Measurements from ENCODE around the gene ALKBH5. TPM values are rescaled to one million over a fixed set of nuclear protein-coding genes. Genes with fewer than 3 reads are reported as not detected.

ALKBH5 gene
- total RNA-seq, 1 experiment from 2014 or later = 105 TPM

- TF ChIP-seq, protein P1, sequence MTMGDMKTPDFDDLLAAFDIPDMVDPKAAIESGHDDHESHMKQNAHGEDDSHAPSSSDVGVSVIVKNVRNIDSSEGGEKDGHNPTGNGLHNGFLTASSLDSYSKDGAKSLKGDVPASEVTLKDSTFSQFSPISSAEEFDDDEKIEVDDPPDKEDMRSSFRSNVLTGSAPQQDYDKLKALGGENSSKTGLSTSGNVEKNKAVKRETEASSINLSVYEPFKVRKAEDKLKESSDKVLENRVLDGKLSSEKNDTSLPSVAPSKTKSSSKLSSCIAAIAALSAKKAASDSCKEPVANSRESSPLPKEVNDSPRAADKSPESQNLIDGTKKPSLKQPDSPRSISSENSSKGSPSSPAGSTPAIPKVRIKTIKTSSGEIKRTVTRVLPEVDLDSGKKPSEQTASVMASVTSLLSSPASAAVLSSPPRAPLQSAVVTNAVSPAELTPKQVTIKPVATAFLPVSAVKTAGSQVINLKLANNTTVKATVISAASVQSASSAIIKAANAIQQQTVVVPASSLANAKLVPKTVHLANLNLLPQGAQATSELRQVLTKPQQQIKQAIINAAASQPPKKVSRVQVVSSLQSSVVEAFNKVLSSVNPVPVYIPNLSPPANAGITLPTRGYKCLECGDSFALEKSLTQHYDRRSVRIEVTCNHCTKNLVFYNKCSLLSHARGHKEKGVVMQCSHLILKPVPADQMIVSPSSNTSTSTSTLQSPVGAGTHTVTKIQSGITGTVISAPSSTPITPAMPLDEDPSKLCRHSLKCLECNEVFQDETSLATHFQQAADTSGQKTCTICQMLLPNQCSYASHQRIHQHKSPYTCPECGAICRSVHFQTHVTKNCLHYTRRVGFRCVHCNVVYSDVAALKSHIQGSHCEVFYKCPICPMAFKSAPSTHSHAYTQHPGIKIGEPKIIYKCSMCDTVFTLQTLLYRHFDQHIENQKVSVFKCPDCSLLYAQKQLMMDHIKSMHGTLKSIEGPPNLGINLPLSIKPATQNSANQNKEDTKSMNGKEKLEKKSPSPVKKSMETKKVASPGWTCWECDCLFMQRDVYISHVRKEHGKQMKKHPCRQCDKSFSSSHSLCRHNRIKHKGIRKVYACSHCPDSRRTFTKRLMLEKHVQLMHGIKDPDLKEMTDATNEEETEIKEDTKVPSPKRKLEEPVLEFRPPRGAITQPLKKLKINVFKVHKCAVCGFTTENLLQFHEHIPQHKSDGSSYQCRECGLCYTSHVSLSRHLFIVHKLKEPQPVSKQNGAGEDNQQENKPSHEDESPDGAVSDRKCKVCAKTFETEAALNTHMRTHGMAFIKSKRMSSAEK (CRISPR knock-in tag; IDR thresholded peaks at IDR 0.05; ENCODE audit: borderline replicate concordance) = no peak
- TF ChIP-seq CBFB (CRISPR knock-in tag; IDR thresholded peaks at IDR 0.05; ENCODE audit: low read depth) (no peak), ZNF396 (CRISPR knock-in tag; IDR thresholded peaks at IDR 0.05; ENCODE audit: borderline replicate concordance) (no peak), CREM (CRISPR knock-in tag; IDR thresholded peaks at IDR 0.05) (no peak), PRRX2 (CRISPR knock-in tag; IDR thresholded peaks at IDR 0.05) (no peak), ZNF263 (CRISPR knock-in tag; IDR thresholded peaks at IDR 0.05; ENCODE audit: low read depth) (peak; percentile 67; the same call in 1 of the 2 replicates), ATF1 (CRISPR knock-in tag; IDR thresholded peaks at IDR 0.05) (no peak; the same call in 1 of the 2 replicates), ZNF281 (CRISPR knock-in tag; IDR thresholded peaks at IDR 0.05) (peak; percentile 27; the same call in 1 of the 2 replicates), E2F4 (CRISPR knock-in tag; IDR thresholded peaks at IDR 0.05; ENCODE audit: borderline replicate concordance, low read depth) (0 out of 2 replicates have a peak, but pooled peaks have one; percentile 27), GABPB1 (CRISPR knock-in tag; IDR thresholded peaks at IDR 0.05) (no peak), MXD4 (CRISPR knock-in tag; IDR thresholded peaks at IDR 0.05; ENCODE audit: borderline replicate concordance) (no peak), TEAD1 (CRISPR knock-in tag; IDR thresholded peaks at IDR 0.05) (no peak), ZNF232 (CRISPR knock-in tag; IDR thresholded peaks at IDR 0.05) (no peak), ZNF317 (CRISPR knock-in tag; IDR thresholded peaks at IDR 0.05; ENCODE audit: borderline replicate concordance, low read depth) (no peak; the same call in 1 of the 2 replicates), OVOL2 (CRISPR knock-in tag; IDR thresholded peaks at IDR 0.05; ENCODE audit: borderline replicate concordance) (no peak), GRHL2 (CRISPR knock-in tag; IDR thresholded peaks at IDR 0.05; ENCODE audit: insufficient replicate concordance, severe bottlenecking) (no peak), ZNF138 (CRISPR knock-in tag; conservative IDR thresholded peaks at IDR 0.05) (no peak), ZBTB21 (CRISPR knock-in tag; IDR thresholded peaks at IDR 0.05; ENCODE audit: borderline replicate concordance) (no peak), STAT6 (CRISPR knock-in tag; conservative IDR thresholded peaks at IDR 0.05; ENCODE audit: low read depth) (no peak)
- TF ChIP-seq, protein P2, sequence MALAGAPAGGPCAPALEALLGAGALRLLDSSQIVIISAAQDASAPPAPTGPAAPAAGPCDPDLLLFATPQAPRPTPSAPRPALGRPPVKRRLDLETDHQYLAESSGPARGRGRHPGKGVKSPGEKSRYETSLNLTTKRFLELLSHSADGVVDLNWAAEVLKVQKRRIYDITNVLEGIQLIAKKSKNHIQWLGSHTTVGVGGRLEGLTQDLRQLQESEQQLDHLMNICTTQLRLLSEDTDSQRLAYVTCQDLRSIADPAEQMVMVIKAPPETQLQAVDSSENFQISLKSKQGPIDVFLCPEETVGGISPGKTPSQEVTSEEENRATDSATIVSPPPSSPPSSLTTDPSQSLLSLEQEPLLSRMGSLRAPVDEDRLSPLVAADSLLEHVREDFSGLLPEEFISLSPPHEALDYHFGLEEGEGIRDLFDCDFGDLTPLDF (CRISPR knock-in tag; IDR thresholded peaks at IDR 0.05) = no peak
- TF ChIP-seq, protein P3, sequence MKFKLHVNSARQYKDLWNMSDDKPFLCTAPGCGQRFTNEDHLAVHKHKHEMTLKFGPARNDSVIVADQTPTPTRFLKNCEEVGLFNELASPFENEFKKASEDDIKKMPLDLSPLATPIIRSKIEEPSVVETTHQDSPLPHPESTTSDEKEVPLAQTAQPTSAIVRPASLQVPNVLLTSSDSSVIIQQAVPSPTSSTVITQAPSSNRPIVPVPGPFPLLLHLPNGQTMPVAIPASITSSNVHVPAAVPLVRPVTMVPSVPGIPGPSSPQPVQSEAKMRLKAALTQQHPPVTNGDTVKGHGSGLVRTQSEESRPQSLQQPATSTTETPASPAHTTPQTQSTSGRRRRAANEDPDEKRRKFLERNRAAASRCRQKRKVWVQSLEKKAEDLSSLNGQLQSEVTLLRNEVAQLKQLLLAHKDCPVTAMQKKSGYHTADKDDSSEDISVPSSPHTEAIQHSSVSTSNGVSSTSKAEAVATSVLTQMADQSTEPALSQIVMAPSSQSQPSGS (CRISPR knock-in tag; IDR thresholded peaks at IDR 0.05; ENCODE audit: borderline replicate concordance, low read depth) = no peak
- TF ChIP-seq, protein P4, sequence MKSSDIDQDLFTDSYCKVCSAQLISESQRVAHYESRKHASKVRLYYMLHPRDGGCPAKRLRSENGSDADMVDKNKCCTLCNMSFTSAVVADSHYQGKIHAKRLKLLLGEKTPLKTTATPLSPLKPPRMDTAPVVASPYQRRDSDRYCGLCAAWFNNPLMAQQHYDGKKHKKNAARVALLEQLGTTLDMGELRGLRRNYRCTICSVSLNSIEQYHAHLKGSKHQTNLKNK (CRISPR knock-in tag; IDR thresholded peaks at IDR 0.05) = no peak
Observed at GRCh38 chr17:18184143-18185031, 759 bp downstream of the ALKBH5 start (continued).

Data from WTC11 (cell line).